ENCODE data around the gene KANSL1. TPM values are rescaled to one million over a fixed set of nuclear protein-coding genes. Genes with fewer than 3 reads are reported as not detected.
A peak's percentile ranks its signal among the peaks of the same experiment; 100 is the strongest.

Gene KANSL1
- total and polyA plus RNA-seq, 2 of the 4 experiments (the other 2 are of a cell fraction), result 19.1 to 49.6 TPM

DNA sequence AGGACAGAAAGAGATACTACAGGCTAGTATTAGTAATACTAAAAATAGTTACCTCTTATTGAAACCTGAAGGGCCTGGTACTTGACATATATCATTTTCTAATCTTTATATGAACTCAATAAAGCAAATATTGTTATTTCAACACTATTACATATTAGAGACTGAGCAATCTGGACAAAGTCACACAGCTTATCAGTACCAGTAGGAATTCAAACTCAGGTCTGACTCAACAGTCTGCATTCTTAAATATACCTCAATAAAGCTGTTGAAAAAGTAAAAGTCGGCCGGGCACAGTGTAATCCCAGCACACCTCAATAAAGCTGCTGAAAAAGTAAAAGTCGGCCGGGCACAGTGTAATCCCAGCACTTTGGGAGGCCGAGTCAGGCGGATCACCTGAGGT is 67.4 kb downstream of the KANSL1 start:
- H3K18ac ChIP-seq (ENCODE audit: low read depth, low read length), result no peak overlapping the region
- H3K27me3 ChIP-seq (ENCODE audit: control insufficient read depth, insufficient read depth, low read length), result no peaks in the 10 kb centered on the region
- no peak overlapping the region for H3K14ac ChIP-seq (replicated peaks; ENCODE audit: low read depth, low read length)
- no peak overlapping the region for H4K8ac ChIP-seq (ENCODE audit: low read depth in 2 of 2, low read length in 2 of 2)
- H3K79me1 ChIP-seq (ENCODE audit: low read depth in 1 of 2, low read length in 2 of 2), result peaks cover 35 to 97% of the 10 kb centered on the region in 2 experiments
- peaks cover 100% of the 10 kb centered on the region for H4K20me1 ChIP-seq (ENCODE audit: insufficient read depth, low read length)
- intact Hi-C loops (cut with micrococcal nuclease), result loop anchor here (5.0 kb wide), 1 partner anchor 44 kb away; no protein-coding TSS in a partner anchor
- H3K56ac ChIP-seq (ENCODE audit: extremely low read depth, insufficient read depth, low read length), result no peak overlapping the region
- BruUV-seq (replicated peaks), result no TSS peak
- no peak overlapping the region for H3K4me3 ChIP-seq (ENCODE audit: insufficient read depth, low read depth, low read length)
- no peaks in the 10 kb centered on the region for H3K9me3 ChIP-seq (ENCODE audit: control insufficient read depth, insufficient read depth, low read length)
- no peak overlapping the region for H4K5ac ChIP-seq (ENCODE audit: low read depth, low read length)
- no peaks in the 10 kb centered on the region; the same call in 1 of the 2 replicates for H3K36me3 ChIP-seq (ENCODE audit: control insufficient read depth, insufficient read depth, low read length)
- no peak overlapping the region for H2BK120ac ChIP-seq (ENCODE audit: low read depth, low read length)
- in situ Hi-C loops (cut with MboI; ENCODE audit: low sequenced_read_pairs), result no loop called here
- POLR2A ChIA-PET (ENCODE audit: unreplicated experiment), result interaction anchor here (0.5 kb wide), 1 partner anchor 83 kb away, joined by 5 read pairs; no protein-coding TSS in a partner anchor
- WGBS, 2 experiments (ENCODE audit: extremely low coverage in 2 of 2, insufficient read length in 1 of 2), result 95% methylated on average over 6 of the region's 6 CpGs; no CpG with 5 or more reads in 1 of the 2 experiments
- CTCF ChIA-PET, result no interaction called here
- H3K4me2 ChIP-seq (ENCODE audit: low read depth, low read length), result no peak overlapping the region
- no peak overlapping the region for H3K27ac ChIP-seq (ENCODE audit: insufficient read depth, low read length)
- H3K4ac ChIP-seq (ENCODE audit: low read depth, low read length), result no peak overlapping the region
- dilution Hi-C loops (cut with HindIII; ENCODE audit: low sequenced_read_pairs, unreplicated experiment), result no loop called here
- H2BK5ac ChIP-seq (ENCODE audit: low read depth, low read length, poor library complexity, severe bottlenecking), result no peak overlapping the region
- H3K4me1 ChIP-seq (ENCODE audit: control insufficient read depth, insufficient read depth, low read length), result peaks cover 12% of the 10 kb centered on the region
- H3K23ac ChIP-seq (ENCODE audit: low read depth, low read length), result no peak overlapping the region
- H2AK5ac ChIP-seq (ENCODE audit: low read depth, low read length), result no peak overlapping the region
- DNase-seq (peak; percentile 55), ATAC-seq (ENCODE audit: low read depth) (no peak; the same call in 1 of the 2 replicates)
- no peak overlapping the region for H2AK9ac ChIP-seq (replicated peaks; ENCODE audit: low read depth, low read length, poor library complexity)
- H2AFZ ChIP-seq (replicated peaks; ENCODE audit: low read length, poor library complexity), result no peak overlapping the region
- no peak overlapping the region for H2BK15ac ChIP-seq (ENCODE audit: low read depth, low read length)
- peak; percentile 55 for TF ChIP-seq CEBPB (IDR thresholded peaks at IDR 0.05; ENCODE audit: low read depth, low read length)
- no peak for TF ChIP-seq NFE2L2 (IDR thresholded peaks at IDR 0.05; ENCODE audit: low read depth, low read length)
- H3K9ac ChIP-seq (ENCODE audit: low read depth, low read length), result no peak overlapping the region
- H3K9me1 ChIP-seq (ENCODE audit: insufficient read depth, low read length), result peaks cover 25% of the 10 kb centered on the region
- no peak overlapping the region for H2BK20ac ChIP-seq (ENCODE audit: low read depth, low read length)
- H4K91ac ChIP-seq (ENCODE audit: insufficient read depth, low read depth, low read length), result no peak overlapping the region

Data from IMR-90 (cell line).